GM12878 (cell line): ENCODE data around the gene SLC10A2. TPM values are rescaled to one million over a fixed set of nuclear protein-coding genes. Genes with fewer than 3 reads are reported as not detected.

ENCODE experiments used
- BMI1 ChIP-seq: fragments of 450-650 bp; IDR thresholded peaks from 2 replicates; pipeline ENCODE4 v1.6.1; 2016; ENCODE audit warnings: mild to moderate bottlenecking, moderate library complexity, borderline replicate concordance
- ETV6 ChIP-seq, 2 experiments: fragments of 450-650 bp in 1 of 2; IDR thresholded peaks in 1 of 2; conservative IDR thresholded peaks in 1 of 2; 2 replicates each; pipeline ENCODE4 v1.6.1; 2014; ENCODE audit warnings: antibody characterized with exemption in 1 of 2, borderline replicate concordance in 1 of 2, low read depth in 1 of 2, mild to moderate bottlenecking in 1 of 2, moderate library complexity in 1 of 2
- HDAC6 ChIP-seq: fragments of 200-600 bp; sonication (generic); IDR thresholded peaks from one replicate; pipeline ENCODE4 v1.8.0; 2017; ENCODE audit warnings: antibody characterized with exemption; ENCODE audit not compliant: unreplicated experiment
- NR2F1 ChIP-seq: fragments of 450-650 bp; conservative IDR thresholded peaks from 2 replicates; pipeline ENCODE4 v1.6.1; 2017; ENCODE audit warnings: mild to moderate bottlenecking
- RBBP5 ChIP-seq: fragments of 200-600 bp; sonication (generic); conservative IDR thresholded peaks from 2 replicates; pipeline ENCODE4 v1.6.1; 2016
- SPI1 ChIP-seq: IDR thresholded peaks from 2 replicates; pipeline ENCODE4 v1.6.1; 2011; ENCODE audit warnings: low read depth, mild to moderate bottlenecking, low read length, moderate library complexity, borderline replicate concordance; ENCODE audit not compliant: insufficient read depth
- TAF1 ChIP-seq: IDR thresholded peaks from 2 replicates; pipeline ENCODE4 v1.6.1; 2011; ENCODE audit warnings: mild to moderate bottlenecking, low read depth, low read length, borderline replicate concordance
- WRNIP1 ChIP-seq: IDR thresholded peaks from 2 replicates; pipeline ENCODE4 v1.6.1; 2011; ENCODE audit warnings: low read depth, low read length, improper control_type of control experiment, borderline replicate concordance
- polyA plus RNA-seq, 11 experiments: library from polyadenylated mRNA; depleted of rRNA in 4 of 11; unstranded in 6 of 11; stranded (reverse) in 5 of 11; fragments of >200 nt; fragmentation: Nextera tagmentation in 4 of 11; fragmentation: Illumina TruSeq in 1 of 11; extraction: Ambion mirVana in 4 of 11; extraction: Trizol in 1 of 11; gene quantifications; 1 replicate in 1 of 11; 2 replicates in 10 of 11; pipeline versions ENCODE4 v1.2.1 to v1.2.3, GENCODE V29; 2011 to 2016; ENCODE audit warnings: inconsistent platforms in 2 of 11, missing spikeins in 2 of 11, low read depth in 1 of 11
- total RNA-seq, 4 experiments: library from RNA; depleted of rRNA in 3 of 4; stranded (reverse); fragments of >200 nt in 3 of 4; fragmentation: Illumina TruSeq in 1 of 4; extraction: Trizol in 1 of 4; gene quantifications; 2 replicates each; pipeline versions ENCODE4 v1.2.1 to v1.2.3, GENCODE V29; 2013 to 2021
- TF ChIP-seq, protein P1 (sequence below): fragments of 450-650 bp; IDR thresholded peaks from 2 replicates; pipeline ENCODE4 v1.6.1; 2018; ENCODE audit warnings: borderline replicate concordance, mild to moderate bottlenecking; ENCODE audit not compliant: partially characterized antibody
- TF ChIP-seq, protein P2 (sequence below): fragments of 450-650 bp; formaldehyde crosslinking; IDR thresholded peaks from 2 replicates; pipeline ENCODE4 v1.5.0; 2022; ENCODE audit warnings: mild to moderate bottlenecking, missing genetic modification characterization
- TF ChIP-seq, protein P3 (sequence below): fragments of 450-650 bp; IDR thresholded peaks from 2 replicates; pipeline ENCODE4 v1.6.1; 2018; ENCODE audit warnings: mild to moderate bottlenecking, low read depth, moderate library complexity; ENCODE audit not compliant: partially characterized antibody
- TF ChIP-seq, protein P4 (sequence below): fragments of 450-650 bp; formaldehyde crosslinking; IDR thresholded peaks from 2 replicates; pipeline ENCODE4 v1.4.0; 2022; ENCODE audit warnings: mild to moderate bottlenecking, moderate library complexity
- TF ChIP-seq, protein P5 (sequence below): fragments of 450-650 bp; IDR thresholded peaks from 2 replicates; pipeline ENCODE4 v1.6.1; 2014; ENCODE audit warnings: mild to moderate bottlenecking

Gene SLC10A2
- total and polyA plus RNA-seq, 10 of the 15 experiments (the other 5 are each of a cell fraction or from before 2014, with no cell fraction given): 0.01 to 0.04 (median 0.02) TPM; not detected in 7

DNA sequence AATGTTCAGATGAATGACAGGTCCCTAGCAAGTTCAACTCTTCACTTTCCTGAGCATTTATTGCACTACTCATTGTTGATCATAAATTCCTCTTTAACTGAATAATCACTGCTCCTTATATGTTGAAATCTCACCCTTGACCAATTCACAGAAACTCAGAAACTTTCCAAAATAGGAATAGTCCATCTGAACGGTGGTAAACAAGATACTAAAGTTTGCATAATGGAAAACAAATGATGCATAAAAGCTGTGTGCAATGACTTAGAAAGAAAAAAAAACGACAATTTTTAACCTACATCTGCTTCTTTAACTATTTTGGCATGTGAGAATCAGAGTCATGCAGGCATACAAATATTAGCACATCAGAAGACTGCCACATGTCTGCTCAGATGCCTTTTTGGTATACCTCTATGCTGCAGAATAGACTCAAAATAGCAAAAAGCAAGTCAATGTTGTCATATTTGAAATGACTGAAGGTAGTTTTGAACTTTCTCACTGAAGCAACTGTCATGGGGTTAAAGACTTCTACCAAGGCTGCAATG is 34.8 kb downstream of the SLC10A2 start (continued):
- no peak for TF ChIP-seq HDAC6
- TF ChIP-seq, protein P1, sequence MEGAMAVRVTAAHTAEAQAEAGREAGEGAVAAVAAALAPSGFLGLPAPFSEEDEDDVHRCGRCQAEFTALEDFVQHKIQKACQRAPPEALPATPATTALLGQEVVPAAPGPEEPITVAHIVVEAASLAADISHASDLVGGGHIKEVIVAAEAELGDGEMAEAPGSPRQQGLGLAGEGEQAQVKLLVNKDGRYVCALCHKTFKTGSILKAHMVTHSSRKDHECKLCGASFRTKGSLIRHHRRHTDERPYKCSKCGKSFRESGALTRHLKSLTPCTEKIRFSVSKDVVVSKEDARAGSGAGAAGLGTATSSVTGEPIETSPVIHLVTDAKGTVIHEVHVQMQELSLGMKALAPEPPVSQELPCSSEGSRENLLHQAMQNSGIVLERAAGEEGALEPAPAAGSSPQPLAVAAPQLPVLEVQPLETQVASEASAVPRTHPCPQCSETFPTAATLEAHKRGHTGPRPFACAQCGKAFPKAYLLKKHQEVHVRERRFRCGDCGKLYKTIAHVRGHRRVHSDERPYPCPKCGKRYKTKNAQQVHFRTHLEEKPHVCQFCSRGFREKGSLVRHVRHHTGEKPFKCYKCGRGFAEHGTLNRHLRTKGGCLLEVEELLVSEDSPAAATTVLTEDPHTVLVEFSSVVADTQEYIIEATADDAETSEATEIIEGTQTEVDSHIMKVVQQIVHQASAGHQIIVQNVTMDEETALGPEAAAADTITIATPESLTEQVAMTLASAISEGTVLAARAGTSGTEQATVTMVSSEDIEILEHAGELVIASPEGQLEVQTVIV: no peak
- TF ChIP-seq, protein P2, sequence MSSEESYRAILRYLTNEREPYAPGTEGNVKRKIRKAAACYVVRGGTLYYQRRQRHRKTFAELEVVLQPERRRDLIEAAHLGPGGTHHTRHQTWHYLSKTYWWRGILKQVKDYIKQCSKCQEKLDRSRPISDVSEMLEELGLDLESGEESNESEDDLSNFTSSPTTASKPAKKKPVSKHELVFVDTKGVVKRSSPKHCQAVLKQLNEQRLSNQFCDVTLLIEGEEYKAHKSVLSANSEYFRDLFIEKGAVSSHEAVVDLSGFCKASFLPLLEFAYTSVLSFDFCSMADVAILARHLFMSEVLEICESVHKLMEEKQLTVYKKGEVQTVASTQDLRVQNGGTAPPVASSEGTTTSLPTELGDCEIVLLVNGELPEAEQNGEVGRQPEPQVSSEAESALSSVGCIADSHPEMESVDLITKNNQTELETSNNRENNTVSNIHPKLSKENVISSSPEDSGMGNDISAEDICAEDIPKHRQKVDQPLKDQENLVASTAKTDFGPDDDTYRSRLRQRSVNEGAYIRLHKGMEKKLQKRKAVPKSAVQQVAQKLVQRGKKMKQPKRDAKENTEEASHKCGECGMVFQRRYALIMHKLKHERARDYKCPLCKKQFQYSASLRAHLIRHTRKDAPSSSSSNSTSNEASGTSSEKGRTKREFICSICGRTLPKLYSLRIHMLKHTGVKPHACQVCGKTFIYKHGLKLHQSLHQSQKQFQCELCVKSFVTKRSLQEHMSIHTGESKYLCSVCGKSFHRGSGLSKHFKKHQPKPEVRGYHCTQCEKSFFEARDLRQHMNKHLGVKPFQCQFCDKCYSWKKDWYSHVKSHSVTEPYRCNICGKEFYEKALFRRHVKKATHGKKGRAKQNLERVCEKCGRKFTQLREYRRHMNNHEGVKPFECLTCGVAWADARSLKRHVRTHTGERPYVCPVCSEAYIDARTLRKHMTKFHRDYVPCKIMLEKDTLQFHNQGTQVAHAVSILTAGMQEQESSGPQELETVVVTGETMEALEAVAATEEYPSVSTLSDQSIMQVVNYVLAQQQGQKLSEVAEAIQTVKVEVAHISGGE (CRISPR knock-in tag): no peak
- no peak for TF ChIP-seq RBBP5
- TF ChIP-seq SPI1: no peak
- no peak for TF ChIP-seq WRNIP1
- TF ChIP-seq, protein P3, sequence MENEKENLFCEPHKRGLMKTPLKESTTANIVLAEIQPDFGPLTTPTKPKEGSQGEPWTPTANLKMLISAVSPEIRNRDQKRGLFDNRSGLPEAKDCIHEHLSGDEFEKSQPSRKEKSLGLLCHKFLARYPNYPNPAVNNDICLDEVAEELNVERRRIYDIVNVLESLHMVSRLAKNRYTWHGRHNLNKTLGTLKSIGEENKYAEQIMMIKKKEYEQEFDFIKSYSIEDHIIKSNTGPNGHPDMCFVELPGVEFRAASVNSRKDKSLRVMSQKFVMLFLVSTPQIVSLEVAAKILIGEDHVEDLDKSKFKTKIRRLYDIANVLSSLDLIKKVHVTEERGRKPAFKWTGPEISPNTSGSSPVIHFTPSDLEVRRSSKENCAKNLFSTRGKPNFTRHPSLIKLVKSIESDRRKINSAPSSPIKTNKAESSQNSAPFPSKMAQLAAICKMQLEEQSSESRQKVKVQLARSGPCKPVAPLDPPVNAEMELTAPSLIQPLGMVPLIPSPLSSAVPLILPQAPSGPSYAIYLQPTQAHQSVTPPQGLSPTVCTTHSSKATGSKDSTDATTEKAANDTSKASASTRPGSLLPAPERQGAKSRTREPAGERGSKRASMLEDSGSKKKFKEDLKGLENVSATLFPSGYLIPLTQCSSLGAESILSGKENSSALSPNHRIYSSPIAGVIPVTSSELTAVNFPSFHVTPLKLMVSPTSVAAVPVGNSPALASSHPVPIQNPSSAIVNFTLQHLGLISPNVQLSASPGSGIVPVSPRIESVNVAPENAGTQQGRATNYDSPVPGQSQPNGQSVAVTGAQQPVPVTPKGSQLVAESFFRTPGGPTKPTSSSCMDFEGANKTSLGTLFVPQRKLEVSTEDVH: no peak
- TF ChIP-seq, protein P4, sequence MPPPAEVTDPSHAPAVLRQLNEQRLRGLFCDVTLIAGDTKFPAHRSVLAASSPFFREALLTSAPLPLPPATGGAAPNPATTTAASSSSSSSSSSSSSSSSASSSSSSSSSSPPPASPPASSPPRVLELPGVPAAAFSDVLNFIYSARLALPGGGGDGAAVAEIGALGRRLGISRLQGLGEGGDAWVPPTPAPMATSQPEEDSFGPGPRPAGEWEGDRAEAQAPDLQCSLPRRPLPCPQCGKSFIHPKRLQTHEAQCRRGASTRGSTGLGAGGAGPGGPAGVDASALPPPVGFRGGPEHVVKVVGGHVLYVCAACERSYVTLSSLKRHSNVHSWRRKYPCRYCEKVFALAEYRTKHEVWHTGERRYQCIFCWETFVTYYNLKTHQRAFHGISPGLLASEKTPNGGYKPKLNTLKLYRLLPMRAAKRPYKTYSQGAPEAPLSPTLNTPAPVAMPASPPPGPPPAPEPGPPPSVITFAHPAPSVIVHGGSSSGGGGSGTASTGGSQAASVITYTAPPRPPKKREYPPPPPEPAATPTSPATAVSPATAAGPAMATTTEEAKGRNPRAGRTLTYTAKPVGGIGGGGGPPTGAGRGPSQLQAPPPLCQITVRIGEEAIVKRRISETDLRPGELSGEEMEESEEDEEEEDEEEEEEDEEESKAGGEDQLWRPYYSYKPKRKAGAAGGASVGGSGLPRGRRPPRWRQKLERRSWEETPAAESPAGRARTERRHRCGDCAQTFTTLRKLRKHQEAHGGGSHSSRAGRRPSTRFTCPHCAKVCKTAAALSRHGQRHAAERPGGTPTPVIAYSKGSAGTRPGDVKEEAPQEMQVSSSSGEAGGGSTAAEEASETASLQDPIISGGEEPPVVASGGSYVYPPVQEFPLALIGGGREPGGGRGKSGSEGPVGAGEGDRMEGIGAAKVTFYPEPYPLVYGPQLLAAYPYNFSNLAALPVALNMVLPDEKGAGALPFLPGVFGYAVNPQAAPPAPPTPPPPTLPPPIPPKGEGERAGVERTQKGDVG (CRISPR knock-in tag): no peak
- peak; percentile 77 for TF ChIP-seq NR2F1
- TF ChIP-seq TAF1: no peak
- TF ChIP-seq BMI1: peak; percentile 80
- TF ChIP-seq, protein P5, sequence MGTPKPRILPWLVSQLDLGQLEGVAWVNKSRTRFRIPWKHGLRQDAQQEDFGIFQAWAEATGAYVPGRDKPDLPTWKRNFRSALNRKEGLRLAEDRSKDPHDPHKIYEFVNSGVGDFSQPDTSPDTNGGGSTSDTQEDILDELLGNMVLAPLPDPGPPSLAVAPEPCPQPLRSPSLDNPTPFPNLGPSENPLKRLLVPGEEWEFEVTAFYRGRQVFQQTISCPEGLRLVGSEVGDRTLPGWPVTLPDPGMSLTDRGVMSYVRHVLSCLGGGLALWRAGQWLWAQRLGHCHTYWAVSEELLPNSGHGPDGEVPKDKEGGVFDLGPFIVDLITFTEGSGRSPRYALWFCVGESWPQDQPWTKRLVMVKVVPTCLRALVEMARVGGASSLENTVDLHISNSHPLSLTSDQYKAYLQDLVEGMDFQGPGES: no peak
- 0 out of 4 replicates have a peak, but pooled peaks of 1 of the 2 experiments have one; percentile 16 for TF ChIP-seq ETV6 (conservative IDR thresholded peaks at IDR 0.05 in 1 of 2, IDR thresholded peaks at IDR 0.05 in 1 of 2; ENCODE audit: borderline replicate concordance in 1 of 2, low read depth in 1 of 2)
